ENCODE measurements around the gene CCDC187.

DNA sequence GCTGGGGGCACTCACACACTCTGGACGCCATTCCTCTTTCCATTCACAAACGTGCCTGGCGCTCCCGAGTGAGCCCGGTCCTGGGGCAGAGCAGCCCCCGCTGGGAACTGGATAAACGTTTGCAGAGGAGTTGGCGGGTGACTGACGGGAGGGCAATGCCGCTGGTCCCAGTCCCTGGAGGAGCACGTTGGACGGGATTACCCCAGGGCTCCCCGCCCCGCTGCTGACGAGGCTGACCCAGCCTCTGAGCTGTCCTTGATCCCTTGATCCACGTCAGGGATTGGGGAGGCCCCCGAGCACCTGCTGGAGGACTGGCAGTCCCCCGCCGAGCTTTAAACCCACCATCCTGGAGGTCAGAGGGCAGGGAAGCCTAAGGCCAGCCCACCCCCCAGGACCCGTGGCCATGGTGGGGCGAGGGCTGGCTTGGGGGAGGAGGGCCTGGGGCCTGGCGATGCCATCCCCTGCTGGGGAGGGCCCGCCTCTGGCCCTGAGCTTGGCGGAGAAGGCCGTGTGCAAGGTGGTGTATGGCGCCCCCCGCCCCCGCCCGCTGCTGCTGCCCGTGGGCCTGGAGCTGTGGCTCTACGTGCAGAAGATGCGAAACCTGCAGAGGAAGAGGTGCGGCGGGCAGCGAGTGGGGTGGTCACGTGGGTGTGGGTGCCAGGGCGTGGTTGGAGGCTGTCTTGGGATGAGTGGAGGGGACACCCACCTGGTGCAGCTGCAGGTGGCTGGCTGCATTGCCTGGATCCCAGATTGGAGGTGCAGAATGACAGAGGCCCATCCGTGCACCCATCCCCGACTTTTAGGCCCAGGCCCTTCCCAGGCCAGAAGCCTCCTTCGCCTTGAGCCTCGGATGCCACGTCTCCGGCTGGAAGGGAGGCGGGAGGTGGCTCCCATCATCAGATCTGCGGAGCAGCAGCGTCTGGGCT is 27.9 kb upstream of the CCDC187 start:
- no peak for TF ChIP-seq POLR2A (IDR thresholded peaks at IDR 0.05)
- TF ChIP-seq, protein P1, sequence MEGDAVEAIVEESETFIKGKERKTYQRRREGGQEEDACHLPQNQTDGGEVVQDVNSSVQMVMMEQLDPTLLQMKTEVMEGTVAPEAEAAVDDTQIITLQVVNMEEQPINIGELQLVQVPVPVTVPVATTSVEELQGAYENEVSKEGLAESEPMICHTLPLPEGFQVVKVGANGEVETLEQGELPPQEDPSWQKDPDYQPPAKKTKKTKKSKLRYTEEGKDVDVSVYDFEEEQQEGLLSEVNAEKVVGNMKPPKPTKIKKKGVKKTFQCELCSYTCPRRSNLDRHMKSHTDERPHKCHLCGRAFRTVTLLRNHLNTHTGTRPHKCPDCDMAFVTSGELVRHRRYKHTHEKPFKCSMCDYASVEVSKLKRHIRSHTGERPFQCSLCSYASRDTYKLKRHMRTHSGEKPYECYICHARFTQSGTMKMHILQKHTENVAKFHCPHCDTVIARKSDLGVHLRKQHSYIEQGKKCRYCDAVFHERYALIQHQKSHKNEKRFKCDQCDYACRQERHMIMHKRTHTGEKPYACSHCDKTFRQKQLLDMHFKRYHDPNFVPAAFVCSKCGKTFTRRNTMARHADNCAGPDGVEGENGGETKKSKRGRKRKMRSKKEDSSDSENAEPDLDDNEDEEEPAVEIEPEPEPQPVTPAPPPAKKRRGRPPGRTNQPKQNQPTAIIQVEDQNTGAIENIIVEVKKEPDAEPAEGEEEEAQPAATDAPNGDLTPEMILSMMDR (IDR thresholded peaks at IDR 0.05), result no peak

Data from uterus (tissue), 2 donors.